ENCODE measurements around the gene LRRC51. TPM values are rescaled to one million over a fixed set of nuclear protein-coding genes. Genes with fewer than 3 reads are reported as not detected.
"Not testable (repeated sequence)": the region's sequence is repeated elsewhere in the genome, so short reads cannot be mapped to it uniquely, and the experiment has no call there.

Gene LRRC51
- total and polyA plus RNA-seq, 7 donors: 4.0 to 10.4 (median 5.8) TPM

GRCh38 chr11:72132646-72133045, 52.0 kb downstream of the LRRC51 start:
- Histone ChIP-seq H3K27ac (no peak overlapping the region), H3K9me3 (no peaks in the 10 kb centered on the region), H3K36me3 (ENCODE audit: insufficient read depth in 1 of 2, low read depth in 1 of 2) (no peaks in the 10 kb centered on the region), H3K27me3 (ENCODE audit: insufficient read depth in 3 of 3, low read length in 2 of 3) (peaks cover 0 to 3% (median 0%) of the 10 kb centered on the region in 3 donors), H3K4me1 (no peaks in the 10 kb centered on the region), H3K4me3 (no peak overlapping the region)
- WGBS, 3 donors: 72 to 85% (median 84%) methylated on average over 2 of the region's 2 CpGs
- ATAC-seq: no peak
- no peak for DNase-seq
- intact Hi-C loops (cut with DNase I): no loop called here
- no peak for TF ChIP-seq CTCF (IDR thresholded peaks at IDR 0.05)

GRCh38 chr11:72135473-72135872, 54.8 kb downstream of the LRRC51 start, which contains the start of gene FOLR3:
TSS of gene FOLR3 (plus strand) at chr11:72135725. CDS start at chr11:72135953, 228 bp downstream.
- H3K36me3 ChIP-seq (ENCODE audit: insufficient read depth in 1 of 2, low read depth in 1 of 2); ATAC-seq; H3K4me3 ChIP-seq; H3K9me3 ChIP-seq; DNase-seq; H3K27ac ChIP-seq; H3K4me1 ChIP-seq; intact Hi-C loops (cut with DNase I); H3K27me3 ChIP-seq (ENCODE audit: insufficient read depth in 3 of 3, low read length in 2 of 3): not testable (repeated sequence)
- 84 to 93% (median 88%) methylated on average over 4 of the region's 4 CpGs for WGBS, 3 donors

GRCh38 chr11:72135891-72136683, 55.4 kb downstream of the LRRC51 start:
- WGBS, 3 donors: 82 to 84% (median 83%) methylated on average over 13 to 14 of the region's 14 CpGs
- Histone ChIP-seq H3K4me1 (no peaks in the 10 kb centered on the region), H3K27ac (no peak overlapping the region), H3K4me3 (no peak overlapping the region), H3K36me3 (ENCODE audit: insufficient read depth in 1 of 2, low read depth in 1 of 2) (no peaks in the 10 kb centered on the region), H3K9me3 (no peaks in the 10 kb centered on the region), H3K27me3 (ENCODE audit: insufficient read depth in 3 of 3, low read length in 2 of 3) (peaks cover 0 to 3% (median 0%) of the 10 kb centered on the region in 3 donors)
- TF ChIP-seq CTCF (IDR thresholded peaks at IDR 0.05): no peak
- intact Hi-C loops (cut with DNase I): no loop called here
- ATAC-seq: no peak
- DNase-seq: no peak

- 72 to 85% (median 74%) methylated on average over 4 of the region's 4 CpGs for WGBS, 3 donors
Measured at GRCh38 chr11:72136684-72137262, 56.1 kb downstream of the LRRC51 start.

More at GRCh38 chr11:72136684-72137262, 56.1 kb downstream of the LRRC51 start:
- Histone ChIP-seq H3K4me1 (no peaks in the 10 kb centered on the region), H3K27me3 (ENCODE audit: insufficient read depth in 3 of 3, low read length in 2 of 3) (peaks cover 0 to 3% (median 0%) of the 10 kb centered on the region in 3 donors), H3K36me3 (ENCODE audit: insufficient read depth in 1 of 2, low read depth in 1 of 2) (no peaks in the 10 kb centered on the region), H3K9me3 (no peaks in the 10 kb centered on the region), H3K27ac (no peak overlapping the region), H3K4me3 (no peak overlapping the region)
- intact Hi-C loops (cut with DNase I): no loop called here
- ATAC-seq: no peak
- no peak for DNase-seq
- TF ChIP-seq CTCF (IDR thresholded peaks at IDR 0.05): no peak
